Activated T-cell treated with anti-CD3 and anti-CD28 coated beads, Interleukin-2, amount 50 U/mL, for 48 hours (primary cell): ENCODE results near the gene PYGL.
"Not testable (repeated sequence)": the region's sequence is repeated elsewhere in the genome, so short reads cannot be mapped to it uniquely, and the experiment has no call there.

Experiments
- DNase-seq, 2 experiments: peaks; one replicate each; pipeline ENCODE4 v3.0.0-alpha.2; 2020

PYGL gene

GRCh38 chr14:50943943-50944646, at the start of gene PYGL:
TSS of gene PYGL (minus strand) at chr14:50944483. CDS start at chr14:50944403, 80 bp downstream.
- DNase-seq: peak; percentile 38 to 52

GRCh38 chr14:50985859-50986331, 41.6 kb upstream of the PYGL start:
- DNase-seq: no peak

DNA sequence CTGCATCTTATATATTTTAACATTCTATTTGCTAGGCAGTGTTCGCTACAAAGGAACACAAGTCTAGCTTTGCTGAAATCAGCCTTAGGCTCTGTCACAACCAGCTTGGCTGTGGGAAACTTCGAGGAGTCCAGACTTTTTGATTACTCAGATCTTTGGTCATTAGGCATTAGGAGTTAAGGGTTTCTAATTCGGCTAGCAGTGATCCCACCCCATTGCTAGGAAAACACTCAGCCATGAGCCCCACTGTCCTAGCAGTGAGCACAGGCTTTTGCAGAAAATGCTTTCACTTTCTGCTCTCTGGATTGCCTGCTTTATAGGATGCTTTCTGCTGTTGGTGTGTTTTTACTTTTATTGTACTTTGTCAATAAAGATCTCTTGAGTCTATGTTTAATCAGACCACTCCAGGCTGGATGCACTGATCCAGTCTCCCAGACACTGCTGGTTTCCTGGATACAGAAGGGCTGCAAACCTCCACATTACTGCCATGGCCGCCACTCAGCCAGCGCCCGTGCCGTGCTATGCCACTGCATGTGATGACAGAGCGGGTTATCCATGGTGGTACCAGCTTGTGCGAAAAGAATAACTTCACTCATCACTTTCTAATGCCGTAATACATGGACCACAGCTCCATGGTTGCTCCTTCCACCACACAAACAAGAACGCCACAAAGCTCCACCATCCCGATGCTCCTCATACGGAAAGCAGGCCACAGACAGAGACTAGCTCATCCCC, 41.0 kb upstream of the PYGL start:
- no peak for DNase-seq

- no peak for DNase-seq
These were observed 39.9 kb upstream of the PYGL start for GRCh38 chr14:50984036-50984710.

DNA sequence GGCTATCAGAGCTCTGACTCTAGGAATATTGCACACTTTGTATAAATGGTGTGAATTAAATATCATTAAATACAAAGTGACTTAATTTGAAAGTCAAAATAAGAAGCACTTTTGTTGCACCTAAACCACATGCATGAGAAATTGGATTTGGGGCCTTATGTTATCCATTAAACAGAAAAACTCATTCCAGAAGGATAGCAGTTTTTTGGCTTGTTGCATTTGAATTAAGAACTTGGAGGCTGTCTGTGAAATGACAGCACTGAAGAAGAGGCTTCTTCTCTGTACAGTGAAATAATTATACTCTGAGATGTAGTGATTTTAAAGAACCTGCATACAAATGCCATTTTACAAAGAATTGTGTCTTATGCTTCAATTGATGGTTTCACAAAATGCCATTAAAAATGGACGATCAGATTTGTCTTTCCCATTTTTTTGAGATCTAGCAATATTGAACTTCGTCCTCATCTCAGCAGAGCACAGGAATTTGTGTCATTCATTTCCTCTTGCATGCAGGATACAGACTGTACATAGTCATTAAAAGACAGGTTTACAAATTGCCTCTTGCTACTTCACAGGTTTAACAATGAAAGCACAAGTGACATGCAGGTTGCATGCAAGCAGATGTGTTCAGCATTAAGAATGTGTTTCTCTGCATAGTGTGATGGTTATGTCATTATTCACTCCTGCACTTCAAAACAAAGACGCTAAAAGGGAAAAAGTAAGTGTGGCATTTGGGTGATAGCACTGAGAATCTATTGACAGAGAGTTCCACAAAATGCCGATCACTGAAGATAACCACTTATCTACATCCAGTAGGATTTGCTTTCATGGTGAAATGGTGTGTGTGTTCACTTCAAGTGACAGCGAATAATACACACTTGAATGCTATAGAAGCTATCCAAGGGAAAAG, 35.9 kb upstream of the PYGL start:
- DNase-seq: no peak

- no peak for DNase-seq
These were observed 34.6 kb upstream of the PYGL start for GRCh38 chr14:50978888-50979287.

DNA sequence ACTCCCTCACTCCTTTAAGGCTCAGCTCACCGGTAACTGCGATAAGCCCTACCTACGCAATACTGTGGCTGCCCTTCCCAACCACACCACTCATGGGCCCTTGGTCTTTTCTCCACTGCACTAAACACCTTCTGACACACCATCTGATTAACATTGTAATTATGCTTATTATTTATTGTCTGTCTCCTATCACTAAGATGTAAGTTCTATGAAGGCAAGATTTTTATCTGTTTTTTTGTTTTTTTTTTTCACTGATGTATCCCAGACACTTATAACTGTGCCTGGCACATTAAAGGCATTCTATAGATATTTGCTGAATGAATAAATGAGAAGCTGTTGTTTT, 34.2 kb upstream of the PYGL start:
- no peak for DNase-seq

GRCh38 chr14:50977863-50978528, 33.7 kb upstream of the PYGL start:
- no peak for DNase-seq

- DNase-seq: no peak
These were observed 29.8 kb upstream of the PYGL start for GRCh38 chr14:50974118-50974517.

- no peak for DNase-seq
These were observed 28.5 kb upstream of the PYGL start for GRCh38 chr14:50972734-50973133.

- no peak for DNase-seq
These were observed 26.9 kb upstream of the PYGL start for GRCh38 chr14:50970886-50971781.

DNA sequence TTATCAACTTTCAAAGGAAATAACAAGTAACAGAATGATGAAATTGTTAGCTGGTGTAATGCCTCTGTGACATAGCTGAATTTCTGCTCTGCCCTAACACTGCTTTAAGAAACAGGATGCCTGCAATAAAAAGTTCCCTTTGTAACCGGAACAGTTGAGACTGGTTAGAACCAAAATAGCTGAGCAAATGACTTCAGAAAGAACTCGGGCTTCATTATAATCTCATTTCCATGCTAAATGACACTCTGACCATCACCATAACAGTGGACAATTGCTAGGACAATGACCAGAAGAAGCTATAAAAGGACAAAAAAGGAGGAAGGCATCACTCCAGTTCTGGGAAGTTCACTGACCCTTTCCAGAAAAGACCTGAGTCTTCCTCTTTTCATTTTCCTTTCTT, 23.5 kb upstream of the PYGL start:
- no peak for DNase-seq

- DNase-seq: no peak
These were observed 22.8 kb upstream of the PYGL start for GRCh38 chr14:50967103-50967502.

GRCh38 chr14:50964683-50965390, 20.6 kb upstream of the PYGL start:
- DNase-seq: no peak

GRCh38 chr14:50963919-50964318, 19.6 kb upstream of the PYGL start:
- no peak for DNase-seq

GRCh38 chr14:50961605-50962221, 17.4 kb upstream of the PYGL start:
- no peak for DNase-seq

DNA sequence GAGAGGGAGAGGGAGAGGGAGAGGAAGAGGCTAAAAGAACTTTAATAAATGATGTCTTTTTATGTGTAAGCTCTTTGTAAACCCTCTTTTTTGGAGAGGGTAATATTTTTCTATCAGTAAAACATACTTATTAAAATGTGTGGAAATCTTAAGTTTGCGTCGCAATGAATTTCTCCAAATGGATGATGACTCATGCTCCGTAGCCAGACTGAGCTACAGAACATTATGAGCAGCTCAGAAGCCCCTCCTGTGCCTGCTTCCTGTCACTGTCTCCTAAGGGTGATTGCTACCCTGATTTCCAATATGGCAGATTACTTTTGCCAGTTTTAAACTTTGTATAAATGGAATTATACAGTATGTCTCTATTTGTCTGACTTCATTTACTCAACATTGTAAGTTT, 13.0 kb upstream of the PYGL start:
- DNase-seq: no peak

GRCh38 chr14:50956421-50956820, 12.1 kb upstream of the PYGL start:
- not testable (repeated sequence) for DNase-seq

DNA sequence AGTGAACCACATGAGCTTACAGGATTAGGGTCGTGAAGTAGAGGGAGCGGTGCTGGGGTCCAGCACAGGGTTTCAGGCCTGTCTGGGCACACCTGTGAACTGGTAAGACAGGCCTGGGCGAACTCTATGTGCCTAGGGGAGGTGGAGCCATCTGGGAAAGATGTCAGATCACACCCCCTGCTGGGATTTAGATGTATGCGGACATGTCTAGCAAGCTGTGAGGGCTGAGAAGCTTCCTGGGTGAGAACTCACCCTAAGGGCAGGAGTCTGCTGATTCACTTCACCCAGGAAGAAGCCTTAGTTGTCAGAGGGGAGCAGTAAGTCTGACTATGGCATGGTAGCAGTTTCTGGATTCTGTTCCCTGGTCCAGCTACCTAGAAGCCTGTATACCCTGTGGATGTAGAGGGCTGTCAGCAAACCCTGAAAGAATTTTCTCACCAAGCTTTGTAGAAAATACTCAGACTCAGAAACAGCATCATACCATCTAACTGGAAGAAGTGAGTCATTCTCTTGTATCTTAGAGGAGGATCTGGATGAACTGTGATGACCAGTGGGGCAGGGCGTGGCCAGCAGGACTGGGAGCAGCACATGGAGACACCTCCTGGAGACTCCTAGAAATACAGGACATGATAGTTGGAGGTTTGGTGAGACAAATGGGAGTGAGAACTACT, 11.2 kb upstream of the PYGL start:
- DNase-seq: peak; percentile 55 to 65
